Progenitor cell of endocrine pancreas (in vitro differentiated cells): ENCODE results near the gene ADRA2C. TPM values are rescaled to one million over a fixed set of nuclear protein-coding genes. Genes with fewer than 3 reads are reported as not detected.

ENCODE experiments used
- DNase-seq: peaks from one replicate; pipeline ENCODE4 v3.0.0; 2021; ENCODE audit warnings: low spot score; ENCODE audit not compliant: unreplicated experiment
- H3K27ac Mint-ChIP-seq: 2 replicates; pipeline ENCODE4 v1.8.0; 2021; ENCODE audit warnings: mild to moderate bottlenecking, moderate library complexity, mixed read lengths
- H3K27me3 Mint-ChIP-seq: 2 replicates; pipeline ENCODE4 v1.8.0; 2021; ENCODE audit warnings: mixed read lengths
- H3K36me3 Mint-ChIP-seq: 2 replicates; pipeline ENCODE4 v1.8.0; 2022; ENCODE audit warnings: mixed read lengths; ENCODE audit not compliant: insufficient read depth
- H3K4me1 Mint-ChIP-seq: 2 replicates; pipeline ENCODE4 v1.8.0; 2021; ENCODE audit warnings: low read depth, mixed read lengths
- H3K4me3 Mint-ChIP-seq: 2 replicates; pipeline ENCODE4 v1.8.0; 2021; ENCODE audit warnings: low read depth, mild to moderate bottlenecking, moderate library complexity, mixed read lengths
- H3K9me3 Mint-ChIP-seq: 2 replicates; pipeline ENCODE4 v1.8.0; 2021; ENCODE audit warnings: low read depth, mixed read lengths
- total RNA-seq: library from RNA; stranded (reverse); gene quantifications from 2 replicates; pipeline ENCODE4 v1.2.1, GENCODE V29; 2021
- TF ChIP-seq, protein P1 (sequence below): fragments of 200-600 bp; sonication (generic); IDR thresholded peaks from one replicate; pipeline ENCODE4 v1.5.0; 2021; ENCODE audit warnings: antibody characterized with exemption, mild to moderate bottlenecking; ENCODE audit not compliant: unreplicated experiment

The ADRA2C gene
- total RNA-seq, 1 donor from 2014 or later = 3.0 TPM

DNA sequence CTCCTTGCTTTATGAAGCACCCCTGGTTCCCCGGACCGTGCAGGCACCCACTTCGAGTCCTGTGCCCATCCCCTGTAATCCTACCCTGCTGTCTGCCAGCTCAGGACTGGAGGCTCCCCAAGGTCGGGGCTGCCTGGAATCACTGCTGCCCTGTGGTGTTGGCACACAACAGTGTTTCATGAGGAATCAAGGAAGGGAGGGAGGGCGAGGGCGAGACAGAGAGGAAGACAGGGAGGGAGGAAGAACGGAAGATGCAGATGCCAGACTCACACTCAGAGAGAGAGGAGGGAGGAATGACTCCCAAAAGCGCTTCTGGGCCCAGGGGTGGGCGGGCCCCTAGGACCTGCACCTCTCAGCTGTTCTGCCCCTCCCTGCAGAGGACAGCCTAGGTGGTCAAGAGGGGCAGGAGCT, 42.9 kb upstream of the ADRA2C start:
- Mint-ChIP-seq H3K27ac (no peak overlapping the region), H3K9me3 (peaks cover 6% of the 10 kb centered on the region), H3K27me3 (peaks cover 33% of the 10 kb centered on the region), H3K4me1 (peaks cover 10% of the 10 kb centered on the region), H3K36me3 (no peaks in the 10 kb centered on the region), H3K4me3 (no peak overlapping the region)
- DNase-seq = no peak
- TF ChIP-seq, protein P1, sequence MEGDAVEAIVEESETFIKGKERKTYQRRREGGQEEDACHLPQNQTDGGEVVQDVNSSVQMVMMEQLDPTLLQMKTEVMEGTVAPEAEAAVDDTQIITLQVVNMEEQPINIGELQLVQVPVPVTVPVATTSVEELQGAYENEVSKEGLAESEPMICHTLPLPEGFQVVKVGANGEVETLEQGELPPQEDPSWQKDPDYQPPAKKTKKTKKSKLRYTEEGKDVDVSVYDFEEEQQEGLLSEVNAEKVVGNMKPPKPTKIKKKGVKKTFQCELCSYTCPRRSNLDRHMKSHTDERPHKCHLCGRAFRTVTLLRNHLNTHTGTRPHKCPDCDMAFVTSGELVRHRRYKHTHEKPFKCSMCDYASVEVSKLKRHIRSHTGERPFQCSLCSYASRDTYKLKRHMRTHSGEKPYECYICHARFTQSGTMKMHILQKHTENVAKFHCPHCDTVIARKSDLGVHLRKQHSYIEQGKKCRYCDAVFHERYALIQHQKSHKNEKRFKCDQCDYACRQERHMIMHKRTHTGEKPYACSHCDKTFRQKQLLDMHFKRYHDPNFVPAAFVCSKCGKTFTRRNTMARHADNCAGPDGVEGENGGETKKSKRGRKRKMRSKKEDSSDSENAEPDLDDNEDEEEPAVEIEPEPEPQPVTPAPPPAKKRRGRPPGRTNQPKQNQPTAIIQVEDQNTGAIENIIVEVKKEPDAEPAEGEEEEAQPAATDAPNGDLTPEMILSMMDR = no peak

DNA sequence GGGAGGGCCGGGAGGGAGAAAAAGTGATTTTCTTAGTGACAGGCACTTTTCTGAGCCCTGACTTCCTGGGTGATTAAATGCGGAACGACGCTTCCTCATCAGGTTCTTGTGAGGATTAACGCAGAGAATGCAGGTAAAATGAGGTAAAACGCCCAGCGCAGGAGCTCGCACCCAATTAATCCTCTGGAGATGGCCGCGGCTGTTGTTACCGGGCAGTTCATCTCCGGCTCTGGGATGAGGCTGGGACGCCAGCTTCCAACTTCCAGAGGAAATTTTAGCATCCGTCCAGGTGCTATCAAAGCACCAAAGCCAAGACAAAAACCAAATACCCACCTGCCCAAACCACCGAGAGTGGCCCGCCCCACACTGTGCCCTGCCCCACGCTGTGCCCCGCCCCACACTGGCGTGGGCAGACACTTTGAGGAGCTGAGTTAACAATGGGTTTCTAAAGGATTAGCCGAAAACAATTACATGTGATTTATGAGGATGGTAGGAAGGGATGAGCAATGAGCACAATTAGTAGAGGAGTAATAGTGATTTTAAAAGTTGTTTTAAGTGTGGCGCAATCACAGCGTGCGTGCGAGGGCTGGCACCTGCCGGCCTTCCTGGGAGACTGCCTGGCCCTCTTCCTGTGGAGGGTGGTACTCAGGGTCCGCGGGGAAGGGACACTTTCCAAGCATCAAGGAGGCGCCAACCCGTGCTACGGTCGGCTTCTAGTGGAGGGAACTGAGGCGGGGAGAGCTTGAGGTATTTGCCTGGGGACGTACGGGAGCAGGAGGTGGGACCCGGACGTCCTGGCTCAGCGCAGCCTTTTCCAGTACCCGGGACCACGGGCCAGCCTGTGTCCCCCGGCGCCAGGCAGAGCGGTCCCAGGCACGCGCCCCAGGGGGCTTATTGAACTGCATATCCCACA, 41.6 kb upstream of the ADRA2C start:
- H3K4me1 Mint-ChIP-seq = peaks cover 10% of the 10 kb centered on the region
- no peaks in the 10 kb centered on the region for H3K36me3 Mint-ChIP-seq
- H3K4me3 Mint-ChIP-seq = no peak overlapping the region
- TF ChIP-seq, protein P1 = no peak
- peaks cover 36% of the 10 kb centered on the region for H3K27me3 Mint-ChIP-seq
- no peak overlapping the region for H3K27ac Mint-ChIP-seq
- DNase-seq = no peak
- H3K9me3 Mint-ChIP-seq = no peaks in the 10 kb centered on the region

DNA sequence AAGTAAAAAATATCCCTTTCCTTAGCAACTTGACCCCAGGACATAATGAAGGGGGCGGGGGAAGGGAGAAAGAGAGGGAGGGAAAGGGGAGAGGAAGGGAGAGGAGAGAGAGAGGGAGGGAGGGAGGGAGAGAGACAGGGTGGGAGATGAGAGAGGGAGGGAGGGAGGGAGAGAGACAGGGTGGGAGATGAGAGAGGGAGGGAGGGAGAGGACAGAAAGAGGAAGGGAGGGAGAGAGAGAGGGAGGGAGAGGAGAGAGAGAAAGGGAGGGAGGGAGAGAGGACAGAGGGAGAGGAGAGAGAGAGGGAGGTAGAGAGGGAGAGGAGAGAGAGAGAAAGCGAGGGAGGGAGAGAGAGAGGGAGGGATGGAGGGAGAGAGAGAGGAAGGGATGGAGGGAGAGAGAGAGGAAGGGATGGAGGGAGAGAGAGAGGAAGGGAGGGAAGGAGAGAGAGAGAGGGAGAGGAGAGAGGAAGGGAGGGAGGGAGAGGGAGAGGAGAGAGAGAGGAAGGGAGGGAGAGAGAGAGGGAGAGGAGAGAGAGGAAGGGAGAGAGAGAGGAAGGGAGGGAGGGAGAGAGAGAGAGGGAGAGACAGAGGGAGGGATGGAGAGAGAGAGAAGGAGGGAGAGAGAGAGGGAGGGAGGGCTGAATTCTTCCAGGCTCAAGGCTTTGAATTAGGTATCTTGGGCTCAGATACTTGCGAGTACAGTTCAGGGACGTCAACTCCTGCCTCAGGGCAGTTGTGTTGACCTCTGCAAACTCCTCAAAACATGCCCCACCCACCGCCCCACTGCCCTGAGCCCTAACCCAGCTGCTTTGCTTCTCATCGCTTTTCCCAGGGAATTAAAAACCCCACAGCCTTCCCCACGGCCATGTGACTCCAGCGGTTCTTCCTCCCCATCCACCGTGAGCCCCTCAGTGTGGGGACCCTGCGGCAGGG, 40.0 kb upstream of the ADRA2C start:
- no peak overlapping the region for H3K27ac Mint-ChIP-seq
- no peaks in the 10 kb centered on the region for H3K36me3 Mint-ChIP-seq
- H3K9me3 Mint-ChIP-seq = no peaks in the 10 kb centered on the region
- no peak overlapping the region for H3K4me3 Mint-ChIP-seq
- TF ChIP-seq, protein P1 = no peak
- peaks cover 2% of the 10 kb centered on the region for H3K4me1 Mint-ChIP-seq
- no peak for DNase-seq
- peaks cover 34% of the 10 kb centered on the region for H3K27me3 Mint-ChIP-seq

DNA sequence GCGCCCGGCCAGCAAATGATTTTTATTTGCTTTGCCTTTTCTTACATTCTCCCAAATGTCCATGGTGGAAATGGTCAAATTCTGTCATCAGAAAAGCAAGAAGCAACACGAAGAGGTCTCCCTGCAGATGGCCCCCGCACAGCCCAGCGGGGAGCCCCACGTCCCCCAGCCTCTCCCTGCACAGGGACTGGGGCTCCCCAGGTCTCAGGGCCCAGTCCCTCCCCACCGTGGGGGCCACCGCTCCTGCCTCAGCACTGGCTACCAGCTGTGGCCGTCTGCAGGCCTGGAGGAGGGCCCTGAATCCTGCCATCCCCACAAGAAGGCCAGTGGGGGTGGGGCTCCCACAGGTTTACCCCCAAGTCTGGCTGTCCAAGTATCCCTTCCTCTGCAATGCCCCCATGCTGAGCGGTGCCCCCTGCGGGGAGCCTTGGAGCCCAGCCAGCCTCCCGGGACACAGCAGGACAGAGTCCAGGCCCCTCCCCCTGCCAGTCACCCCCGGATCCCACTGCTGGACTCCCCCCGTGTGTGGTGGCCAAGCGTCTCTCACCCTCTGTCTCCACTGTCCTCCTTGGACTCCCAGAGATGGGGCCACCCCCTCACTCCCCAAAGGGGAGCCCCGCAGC, 38.2 kb upstream of the ADRA2C start:
- TF ChIP-seq, protein P1 = no peak
- DNase-seq = no peak
- no peak overlapping the region for H3K27ac Mint-ChIP-seq
- H3K36me3 Mint-ChIP-seq = no peaks in the 10 kb centered on the region
- peaks cover 2% of the 10 kb centered on the region for H3K4me1 Mint-ChIP-seq
- no peaks in the 10 kb centered on the region for H3K9me3 Mint-ChIP-seq
- H3K4me3 Mint-ChIP-seq = no peak overlapping the region
- H3K27me3 Mint-ChIP-seq = peaks cover 34% of the 10 kb centered on the region
